ENCODE results near the gene MCRIP1.

DNA sequence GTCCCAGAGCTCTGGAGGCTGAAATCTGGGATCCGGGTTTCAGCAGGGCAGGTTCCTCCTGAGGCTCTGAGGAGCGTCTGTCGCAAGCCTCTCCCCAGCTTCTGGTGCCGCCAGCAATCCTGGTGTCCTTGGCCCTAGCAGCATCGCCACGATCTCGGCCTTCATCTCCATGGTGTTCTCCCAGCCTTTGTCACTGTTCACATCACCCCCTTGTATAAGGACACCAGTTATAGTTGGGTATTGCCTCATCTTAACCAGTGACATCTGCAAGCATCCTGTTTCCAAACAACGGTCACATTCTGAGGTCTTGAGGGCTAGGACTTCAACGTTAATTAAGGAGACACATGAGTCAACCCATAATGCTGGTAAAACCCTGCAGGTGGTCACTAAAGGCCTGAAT is 4.5 kb upstream of the MCRIP1 start:
- TF ChIP-seq POLR2A (IDR thresholded peaks at IDR 0.05; ENCODE audit: low read length) (no peak), GATA1 (IDR thresholded peaks at IDR 0.05; ENCODE audit: low read depth, low read length) (no peak)
